H1 (cell line): ENCODE results near the gene STEAP4. TPM values are rescaled to one million over a fixed set of nuclear protein-coding genes. Genes with fewer than 3 reads are reported as not detected.

Source experiments
- ASH2L ChIP-seq: fragments of 200-600, 300-600 bp; sonication (generic); IDR thresholded peaks from one replicate; pipeline ENCODE4 v1.7.1; 2017; ENCODE audit warnings: low read length
- CEBPB ChIP-seq: IDR thresholded peaks from 2 replicates; pipeline ENCODE4 v1.6.1; 2012; ENCODE audit warnings: low read depth, low read length
- E2F6 ChIP-seq: IDR thresholded peaks from 2 replicates; pipeline ENCODE4 v1.6.1; 2012; ENCODE audit warnings: inconsistent platforms
- NANOG ChIP-seq: IDR thresholded peaks from 2 replicates; pipeline ENCODE4 v1.6.1; 2011; ENCODE audit warnings: low read length, low read depth, mild to moderate bottlenecking, inconsistent platforms; ENCODE audit not compliant: insufficient read depth, poor library complexity, severe bottlenecking
- POU5F1 ChIP-seq: IDR thresholded peaks from 2 replicates; pipeline ENCODE4 v1.6.1; 2011; ENCODE audit warnings: low read depth, mild to moderate bottlenecking, low read length, moderate library complexity
- RBBP5 ChIP-seq: IDR thresholded peaks from 2 replicates; pipeline ENCODE4 v1.7.1; 2012; ENCODE audit warnings: low read depth, mild to moderate bottlenecking, inconsistent platforms, low read length, moderate library complexity, borderline replicate concordance
- polyA plus RNA-seq, 7 experiments: library from polyadenylated mRNA; depleted of rRNA in 3 of 7; stranded (reverse) in 5 of 7; unstranded in 2 of 7; fragments of >200 nt in 5 of 7; fragments of 200-250 nt in 2 of 7; gene quantifications; 1 replicate in 5 of 7; 2 replicates in 1 of 7; 4 replicates in 1 of 7; pipeline versions ENCODE4 v1.2.1 to v1.2.3, GENCODE V29; 2011 to 2013; ENCODE audit warnings: missing spikeins in 2 of 7, mixed read lengths in 2 of 7
- total RNA-seq: library from RNA; stranded (reverse); fragmentation: NEBNext Ultra II Directional; extraction: Animal tissue kit (Norgen Biotek cat#: 25700); gene quantifications from 2 replicates; pipeline ENCODE4 v1.2.1, GENCODE V29; 2021

STEAP4 gene
- total and polyA plus RNA-seq, 2 of the 8 experiments (the other 6 are each of a cell fraction or from before 2014, with no cell fraction given), result under 0.01 TPM; not detected in 1

GRCh38 chr7:88306590-88307048 lies at the start of gene STEAP4 (continued):
- peak; percentile 61 for TF ChIP-seq E2F6
- peak; percentile 98 for TF ChIP-seq CEBPB
- no peak for TF ChIP-seq POU5F1
- no peak for TF ChIP-seq NANOG
- TF ChIP-seq ASH2L, result peak; percentile 84
- TF ChIP-seq RBBP5, result peak; percentile 81; the same call in 1 of the 2 replicates
